GDM1 (cell line): Measurements from ENCODE around the gene DCLK1.

Source experiments
- DNase-seq: peaks from one replicate; lab custom pipeline; 2025; lab: John Stamatoyannopoulos, UW

The DCLK1 gene

DNA sequence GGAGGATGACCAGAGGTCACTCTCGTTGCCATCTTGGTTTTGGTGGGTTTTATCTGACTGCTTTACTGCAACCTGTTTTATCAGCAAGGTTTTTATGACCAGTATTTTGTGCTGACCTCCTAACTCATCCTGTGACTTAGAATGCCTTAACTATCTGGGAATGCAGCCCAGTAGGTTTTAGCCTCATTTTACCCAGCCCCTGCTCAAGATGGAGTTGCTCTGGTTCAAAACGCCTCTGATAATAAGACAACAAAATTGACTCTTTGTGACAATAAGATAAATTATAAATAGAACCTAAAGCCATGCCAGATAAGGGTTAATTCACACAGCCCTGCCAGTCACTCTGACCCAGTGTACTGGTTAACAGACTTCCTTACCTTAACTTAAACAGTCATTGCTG lies 387.0 kb downstream of the DCLK1 start:
- DNase-seq, result no peak

DNA sequence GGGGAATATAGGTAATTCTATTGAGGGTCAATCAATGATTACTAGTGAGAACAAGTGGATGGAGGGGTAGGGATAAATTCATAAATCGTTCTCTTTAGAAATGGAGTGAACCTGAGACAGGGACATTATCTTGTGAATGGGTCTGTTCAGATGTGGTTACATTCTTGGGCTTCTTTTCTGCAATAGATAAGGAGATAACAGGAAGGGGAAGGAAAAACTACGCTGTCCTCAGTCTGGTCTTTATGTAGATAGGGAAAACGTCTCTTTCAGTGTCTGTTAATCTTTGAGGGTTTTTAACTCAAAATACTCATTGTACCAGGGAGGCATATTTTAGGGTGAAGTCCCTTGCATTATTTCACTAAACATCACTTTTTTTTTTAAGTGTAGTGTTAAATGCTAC lies 388.0 kb downstream of the DCLK1 start:
- no peak for DNase-seq

- no peak for DNase-seq
These were observed 389.5 kb downstream of the DCLK1 start for GRCh38 chr13:35741657-35742056.

DNA sequence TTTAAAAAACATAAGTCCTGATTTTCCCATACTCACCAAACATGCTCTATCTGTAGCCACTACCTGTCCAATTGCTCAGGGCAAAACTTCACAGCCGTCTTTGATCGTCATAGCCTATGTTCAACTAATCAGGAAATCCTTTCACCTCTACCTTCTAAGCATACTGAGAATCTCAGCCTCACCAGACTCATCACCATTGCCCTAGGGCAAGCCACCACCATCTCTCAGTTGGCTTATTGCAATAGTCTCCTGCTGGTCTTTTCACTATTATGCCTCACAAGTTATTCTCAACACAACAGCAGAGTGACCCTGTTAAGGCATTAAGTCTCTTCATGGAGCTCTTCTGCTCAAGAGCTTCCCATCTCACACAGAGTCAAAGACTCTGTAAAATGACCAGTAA lies 394.3 kb downstream of the DCLK1 start:
- no peak for DNase-seq

DNA sequence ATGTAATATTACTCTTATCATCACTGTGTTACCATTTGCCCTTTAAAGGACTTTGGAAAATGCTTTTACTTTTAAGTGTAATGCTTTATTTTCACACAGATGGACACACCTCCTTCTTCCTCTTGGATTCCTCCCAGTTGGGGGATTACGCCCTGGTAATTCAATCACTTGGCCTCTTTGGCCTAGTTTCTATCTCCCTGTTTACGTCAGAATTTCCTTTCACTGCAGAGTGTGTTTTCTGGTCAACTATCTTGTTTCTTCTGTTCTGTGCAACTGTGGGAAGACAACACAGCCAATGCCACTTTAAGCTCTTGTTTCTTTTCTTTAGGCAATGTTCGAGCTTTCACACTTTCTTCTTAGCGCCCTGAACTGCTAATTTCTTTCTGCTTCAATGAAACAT lies 397.4 kb downstream of the DCLK1 start:
- no peak for DNase-seq

- DNase-seq, result no peak
These were observed 398.6 kb downstream of the DCLK1 start for GRCh38 chr13:35732565-35732964.

DNA sequence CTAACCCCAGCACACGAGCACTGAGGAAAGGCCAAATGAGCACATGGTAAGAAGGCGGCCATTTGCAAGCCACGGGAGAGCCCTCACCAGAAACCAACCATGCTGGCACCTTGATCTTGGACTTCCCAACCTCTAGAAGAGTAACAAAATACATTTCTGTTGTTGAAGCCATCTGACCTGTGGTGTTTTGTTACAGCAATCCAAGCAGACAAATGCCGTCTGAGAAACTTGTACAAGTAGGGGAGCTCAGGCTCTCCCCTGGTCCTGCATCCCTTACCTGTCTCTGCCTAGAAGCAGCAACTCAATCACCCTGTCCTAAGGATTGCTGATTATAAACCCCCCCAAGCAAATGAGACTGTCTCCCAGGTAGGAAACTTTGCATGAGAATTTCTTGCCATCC lies 399.7 kb downstream of the DCLK1 start:
- no peak for DNase-seq

- no peak for DNase-seq
These were observed 401.1 kb downstream of the DCLK1 start for GRCh38 chr13:35729926-35730627.

DNA sequence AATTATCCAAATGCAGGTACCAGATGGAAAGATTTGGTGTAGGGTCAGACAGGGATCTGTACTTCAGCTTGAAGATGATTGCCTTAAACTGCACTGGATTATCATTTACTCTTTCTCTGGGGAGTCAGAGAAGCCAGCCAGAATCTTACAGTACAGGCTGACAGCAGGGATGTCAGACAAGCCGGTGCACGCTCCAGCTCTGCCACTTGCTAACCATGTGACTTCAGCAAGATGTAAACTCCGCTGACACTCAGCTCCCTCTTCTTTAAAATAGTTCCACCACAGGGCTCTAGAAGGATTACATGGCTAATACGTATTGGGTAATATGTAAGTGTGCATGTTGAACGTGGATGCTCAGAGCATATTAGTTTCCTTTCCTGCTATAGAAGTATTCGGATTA lies 403.3 kb downstream of the DCLK1 start:
- no peak for DNase-seq

- DNase-seq, result no peak
These were observed 406.7 kb downstream of the DCLK1 start for GRCh38 chr13:35724446-35724845.

DNA sequence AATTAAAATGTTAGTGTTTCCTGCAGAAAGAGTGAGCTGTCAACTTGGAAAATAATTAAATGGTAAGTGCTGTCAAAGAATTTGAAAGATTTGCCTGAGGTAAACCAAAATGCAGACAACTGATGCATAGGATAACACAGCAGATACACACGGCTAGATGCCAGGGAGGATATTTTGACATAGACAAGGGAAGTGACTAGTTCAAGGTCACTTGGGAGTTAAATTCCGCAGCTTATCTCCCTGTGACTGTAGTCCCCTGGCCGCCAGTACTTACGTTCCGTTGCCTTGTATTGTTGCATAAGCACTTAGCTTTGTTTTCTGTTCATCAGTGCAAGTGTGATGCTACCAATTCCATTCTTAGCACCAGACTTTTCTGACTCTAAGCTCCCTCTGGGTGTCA lies 407.4 kb downstream of the DCLK1 start:
- no peak for DNase-seq

DNA sequence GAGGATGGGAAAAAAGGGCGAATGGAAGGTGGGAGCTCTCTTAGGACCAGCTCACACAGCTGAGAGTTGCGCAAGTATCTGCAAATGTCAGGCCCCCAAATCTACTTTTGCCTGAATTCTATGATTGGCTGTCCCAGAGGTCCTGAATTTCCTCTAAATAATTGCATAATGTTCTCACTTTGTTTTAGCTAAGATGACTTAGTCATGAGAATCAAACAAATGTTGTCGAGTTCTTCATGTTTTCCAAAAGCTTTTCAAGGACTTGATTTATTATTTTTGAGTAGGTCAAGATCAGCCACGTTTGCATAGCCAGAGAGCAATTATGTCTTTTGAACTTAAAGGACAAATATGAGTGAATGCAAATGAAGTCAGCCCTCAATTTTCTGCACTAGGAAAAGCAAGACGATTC lies 408.1 kb downstream of the DCLK1 start:
- no peak for DNase-seq

GRCh38 chr13:35722458-35723052 lies 408.6 kb downstream of the DCLK1 start:
- no peak for DNase-seq

GRCh38 chr13:35720690-35721554 lies 410.3 kb downstream of the DCLK1 start:
- no peak for DNase-seq

GRCh38 chr13:35720290-35720689 lies 410.9 kb downstream of the DCLK1 start:
- no peak for DNase-seq
